Measurements from ENCODE around the gene BCL2A1.

BCL2A1 gene

GRCh38 chr15:79956354-79956939 is 14.5 kb downstream of the BCL2A1 start:
- H3K27me3 Mint-ChIP-seq (ENCODE audit: low read depth, poor library complexity): peaks cover 3% of the 10 kb centered on the region
- no peak overlapping the region for H3K27ac Mint-ChIP-seq

DNA sequence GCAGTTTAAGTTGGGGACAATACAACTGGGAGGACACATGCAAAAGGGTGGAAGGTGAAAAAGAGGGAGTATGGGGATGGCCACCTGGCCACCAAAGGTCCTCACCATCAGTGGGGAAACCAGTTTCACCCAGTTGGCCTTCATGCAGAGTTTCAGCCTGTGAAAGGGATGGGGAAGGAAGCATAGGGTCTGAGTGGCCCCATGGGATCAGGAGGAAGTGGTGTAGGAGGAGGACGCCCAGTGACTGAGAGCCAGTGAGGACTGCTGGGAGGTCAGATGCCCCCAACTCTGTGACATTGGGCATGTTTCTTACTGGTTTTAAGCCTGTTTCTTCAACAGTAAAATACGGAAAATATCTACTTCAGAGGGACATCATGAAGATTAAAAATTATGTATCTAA is 16.3 kb downstream of the BCL2A1 start:
- H3K27me3 Mint-ChIP-seq (ENCODE audit: low read depth, poor library complexity): peaks cover 5% of the 10 kb centered on the region
- no peak overlapping the region for H3K27ac Mint-ChIP-seq
- no peaks in the 10 kb centered on the region for H3K36me3 Mint-ChIP-seq (ENCODE audit: low read depth)
- TF ChIP-seq, protein P1, sequence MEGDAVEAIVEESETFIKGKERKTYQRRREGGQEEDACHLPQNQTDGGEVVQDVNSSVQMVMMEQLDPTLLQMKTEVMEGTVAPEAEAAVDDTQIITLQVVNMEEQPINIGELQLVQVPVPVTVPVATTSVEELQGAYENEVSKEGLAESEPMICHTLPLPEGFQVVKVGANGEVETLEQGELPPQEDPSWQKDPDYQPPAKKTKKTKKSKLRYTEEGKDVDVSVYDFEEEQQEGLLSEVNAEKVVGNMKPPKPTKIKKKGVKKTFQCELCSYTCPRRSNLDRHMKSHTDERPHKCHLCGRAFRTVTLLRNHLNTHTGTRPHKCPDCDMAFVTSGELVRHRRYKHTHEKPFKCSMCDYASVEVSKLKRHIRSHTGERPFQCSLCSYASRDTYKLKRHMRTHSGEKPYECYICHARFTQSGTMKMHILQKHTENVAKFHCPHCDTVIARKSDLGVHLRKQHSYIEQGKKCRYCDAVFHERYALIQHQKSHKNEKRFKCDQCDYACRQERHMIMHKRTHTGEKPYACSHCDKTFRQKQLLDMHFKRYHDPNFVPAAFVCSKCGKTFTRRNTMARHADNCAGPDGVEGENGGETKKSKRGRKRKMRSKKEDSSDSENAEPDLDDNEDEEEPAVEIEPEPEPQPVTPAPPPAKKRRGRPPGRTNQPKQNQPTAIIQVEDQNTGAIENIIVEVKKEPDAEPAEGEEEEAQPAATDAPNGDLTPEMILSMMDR (IDR thresholded peaks at IDR 0.05): no peak
- no peaks in the 10 kb centered on the region for H3K9me3 Mint-ChIP-seq
- DNase-seq: no peak
- H3K4me1 Mint-ChIP-seq: peaks cover 9% of the 10 kb centered on the region
- no peak overlapping the region for H3K4me3 Mint-ChIP-seq

More at GRCh38 chr15:79956354-79956939, 14.5 kb downstream of the BCL2A1 start:
- no peaks in the 10 kb centered on the region for H3K36me3 Mint-ChIP-seq (ENCODE audit: low read depth)
- no peak for DNase-seq
- peaks cover 16% of the 10 kb centered on the region for H3K4me1 Mint-ChIP-seq
- no peaks in the 10 kb centered on the region for H3K9me3 Mint-ChIP-seq
- no peak overlapping the region for H3K4me3 Mint-ChIP-seq
- TF ChIP-seq, protein P1 (IDR thresholded peaks at IDR 0.05): no peak

DNA sequence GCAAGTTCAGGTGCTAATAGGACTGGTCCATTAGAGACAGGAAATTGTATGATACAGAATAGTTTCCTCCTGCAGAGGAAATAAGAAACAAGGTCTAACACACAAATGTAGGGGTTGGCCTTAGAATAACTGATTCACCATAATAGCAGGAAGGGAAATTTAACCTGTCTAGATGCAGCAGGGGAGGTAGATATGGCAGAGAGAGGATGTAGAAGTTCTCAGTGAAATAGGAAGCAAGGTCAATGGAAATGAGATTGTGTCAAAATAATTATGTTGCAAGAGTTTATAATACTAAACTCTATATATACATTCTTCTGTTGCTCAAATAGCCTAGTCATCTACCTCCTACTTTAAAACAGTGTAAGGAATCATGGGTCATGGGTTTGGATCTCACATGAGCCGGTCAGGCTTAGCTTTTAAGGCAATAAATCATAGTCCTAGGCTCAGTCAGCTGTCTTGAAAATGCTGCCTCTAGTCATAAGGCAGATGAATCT is 17.0 kb downstream of the BCL2A1 start:
- peaks cover 4% of the 10 kb centered on the region for H3K27me3 Mint-ChIP-seq (ENCODE audit: low read depth, poor library complexity)
- no peak overlapping the region for H3K27ac Mint-ChIP-seq
- no peak overlapping the region for H3K4me3 Mint-ChIP-seq
- H3K9me3 Mint-ChIP-seq: no peaks in the 10 kb centered on the region
- H3K4me1 Mint-ChIP-seq: peaks cover 9% of the 10 kb centered on the region
- TF ChIP-seq, protein P1 (IDR thresholded peaks at IDR 0.05): no peak
- no peak for DNase-seq
- no peaks in the 10 kb centered on the region for H3K36me3 Mint-ChIP-seq (ENCODE audit: low read depth)

- Mint-ChIP-seq H3K27ac (no peak overlapping the region), H3K4me3 (no peak overlapping the region), H3K4me1 (peaks cover 17% of the 10 kb centered on the region), H3K36me3 (ENCODE audit: low read depth) (no peaks in the 10 kb centered on the region), H3K27me3 (ENCODE audit: low read depth, poor library complexity) (peaks cover 4% of the 10 kb centered on the region), H3K9me3 (no peaks in the 10 kb centered on the region)
- TF ChIP-seq, protein P1 (IDR thresholded peaks at IDR 0.05): no peak
- no peak for DNase-seq
Observed at GRCh38 chr15:79952329-79952728, 18.7 kb downstream of the BCL2A1 start.

GRCh38 chr15:79950247-79950646 is 20.7 kb downstream of the BCL2A1 start:
- Mint-ChIP-seq H3K4me1 (peaks cover 12% of the 10 kb centered on the region), H3K36me3 (ENCODE audit: low read depth) (no peaks in the 10 kb centered on the region), H3K27me3 (ENCODE audit: low read depth, poor library complexity) (peaks cover 4% of the 10 kb centered on the region), H3K4me3 (no peak overlapping the region), H3K27ac (no peak overlapping the region), H3K9me3 (no peaks in the 10 kb centered on the region)
- TF ChIP-seq, protein P1 (IDR thresholded peaks at IDR 0.05): no peak
- no peak for DNase-seq

DNA sequence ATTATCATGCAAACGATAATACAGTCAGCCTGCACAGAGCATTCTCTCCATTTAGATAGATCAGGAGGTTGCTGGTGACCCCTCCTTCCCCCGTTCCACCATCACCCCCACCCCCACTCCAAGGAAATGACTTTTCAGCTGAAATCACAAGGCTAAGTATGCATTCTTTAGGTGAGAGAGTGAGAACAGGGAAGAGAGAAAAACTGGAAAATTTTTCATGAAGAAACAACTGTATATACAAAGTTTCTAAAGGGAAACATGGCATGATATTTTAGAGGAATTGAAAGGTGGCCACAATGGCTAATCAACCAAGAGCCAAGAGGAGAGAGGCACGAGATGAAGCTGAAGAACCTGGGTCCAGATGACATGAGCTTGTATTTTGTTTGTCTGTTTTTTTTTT is 22.2 kb downstream of the BCL2A1 start:
- Mint-ChIP-seq H3K4me1 (peaks cover 8% of the 10 kb centered on the region), H3K27ac (no peak overlapping the region), H3K9me3 (no peaks in the 10 kb centered on the region), H3K4me3 (no peak overlapping the region), H3K27me3 (ENCODE audit: low read depth, poor library complexity) (peaks cover 6% of the 10 kb centered on the region), H3K36me3 (ENCODE audit: low read depth) (no peaks in the 10 kb centered on the region)
- DNase-seq: no peak
- TF ChIP-seq, protein P1 (IDR thresholded peaks at IDR 0.05): no peak
